22Rv1 (cell line): ENCODE measurements around the gene PGM1.
"Not testable (repeated sequence)": the region's sequence is repeated elsewhere in the genome, so short reads cannot be mapped to it uniquely, and the experiment has no call there.

Source experiments
- H3K27ac ChIP-seq: fragments of 450-650 bp; 2 replicates; pipeline ENCODE4 v1.5.1; 2017
- CTCF ChIP-seq: fragments of 450-650 bp; IDR thresholded peaks from 2 replicates; pipeline ENCODE4 v1.5.1; 2017; ENCODE audit warnings: mild to moderate bottlenecking
- ZFX ChIP-seq: fragments of 450-650 bp; IDR thresholded peaks from 2 replicates; pipeline ENCODE4 v1.6.1; 2017; ENCODE audit warnings: antibody characterized with exemption, borderline replicate concordance

Gene PGM1

DNA sequence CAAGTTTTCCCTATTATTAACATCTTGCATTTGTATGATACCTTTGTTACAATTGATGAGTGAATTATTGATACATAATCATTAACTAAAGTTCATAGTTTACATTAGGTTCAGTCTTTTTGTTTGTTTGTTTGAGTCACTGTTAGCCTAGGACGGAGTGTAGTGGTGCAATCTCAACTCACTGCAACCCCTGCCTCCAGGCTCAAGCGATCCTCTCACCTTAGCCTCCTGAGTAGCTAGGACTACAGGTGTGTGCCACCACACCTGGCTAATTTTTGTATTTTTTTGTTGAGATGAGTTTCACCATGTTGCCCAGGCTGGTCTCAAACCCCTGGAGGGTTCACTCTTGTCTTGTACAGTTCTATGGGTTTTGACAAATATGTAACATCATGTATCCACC is 33.9 kb upstream of the PGM1 start:
- no peak overlapping the region for H3K27ac ChIP-seq
- TF ChIP-seq CTCF (no peak), ZFX (no peak)

DNA sequence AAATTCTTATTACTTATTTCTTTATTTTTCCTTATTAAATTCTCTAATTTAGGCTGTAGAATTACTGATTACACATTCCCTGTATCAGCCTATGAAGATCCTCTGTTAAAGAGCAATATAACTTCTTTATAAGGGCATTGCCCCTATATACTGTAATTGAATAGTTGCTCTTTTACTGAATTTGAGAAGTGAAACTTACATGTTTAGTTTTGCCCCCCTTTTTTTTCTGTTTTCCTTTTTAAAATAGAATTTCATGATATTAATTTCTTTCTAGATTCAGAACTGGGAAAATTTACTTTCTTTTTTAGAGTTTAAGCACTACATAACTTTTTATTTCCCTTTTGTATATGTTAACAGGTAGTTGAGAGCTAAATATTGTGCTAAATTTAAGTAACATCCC is 29.5 kb upstream of the PGM1 start:
- no peak overlapping the region for H3K27ac ChIP-seq
- TF ChIP-seq ZFX (no peak), CTCF (no peak)

DNA sequence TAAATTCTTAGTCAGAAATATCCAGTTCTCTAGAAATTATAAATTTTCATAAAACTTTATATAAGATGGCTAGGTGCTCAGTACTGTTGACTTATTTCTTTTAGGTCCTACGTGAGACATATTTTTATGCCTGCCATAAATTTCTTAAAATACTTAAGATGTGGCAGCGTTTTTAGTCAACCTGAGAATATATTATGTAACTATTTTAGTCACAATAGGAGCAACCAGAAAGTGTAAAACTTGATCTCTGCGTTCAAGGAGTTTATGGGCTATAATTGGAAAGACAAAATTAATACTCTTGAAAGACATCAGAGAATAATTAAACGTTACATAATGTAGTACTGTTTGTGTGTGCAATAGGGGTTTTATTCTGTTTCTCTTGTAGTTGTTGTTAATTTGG is 24.1 kb upstream of the PGM1 start:
- no peak for TF ChIP-seq CTCF
- TF ChIP-seq ZFX: no peak
- H3K27ac ChIP-seq: no peak overlapping the region

DNA sequence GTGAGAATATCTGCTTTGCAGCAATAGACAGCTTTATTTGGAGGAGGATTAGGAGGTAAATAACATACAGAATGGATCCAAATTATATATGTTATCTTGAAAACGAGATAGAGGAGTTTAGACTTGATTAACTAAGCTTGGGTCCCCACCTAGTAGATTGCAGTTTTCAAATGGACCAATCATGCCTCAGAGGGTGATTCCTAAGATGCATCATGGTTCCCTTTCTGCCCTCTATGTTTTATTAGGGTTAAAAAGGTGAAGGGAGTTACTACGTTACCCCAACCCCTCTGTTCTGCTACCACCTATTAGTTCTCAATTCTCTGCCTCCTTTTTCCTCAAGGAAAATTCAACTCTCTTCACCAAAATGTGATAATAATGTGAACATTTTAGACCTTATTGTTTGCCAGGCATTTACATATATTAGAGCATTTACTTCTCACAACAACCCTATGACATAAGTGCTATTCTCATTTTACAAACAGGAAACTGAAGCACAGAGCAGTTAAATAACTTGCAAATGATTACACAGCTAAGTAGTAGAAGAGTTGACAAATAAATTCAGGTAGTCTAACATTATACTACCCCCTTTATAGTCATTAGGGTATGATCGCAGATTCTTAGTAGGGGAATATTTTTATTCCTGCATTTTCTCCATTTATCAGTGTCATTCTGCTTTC is 23.4 kb upstream of the PGM1 start:
- no peak overlapping the region for H3K27ac ChIP-seq
- TF ChIP-seq ZFX: no peak
- TF ChIP-seq CTCF: no peak

DNA sequence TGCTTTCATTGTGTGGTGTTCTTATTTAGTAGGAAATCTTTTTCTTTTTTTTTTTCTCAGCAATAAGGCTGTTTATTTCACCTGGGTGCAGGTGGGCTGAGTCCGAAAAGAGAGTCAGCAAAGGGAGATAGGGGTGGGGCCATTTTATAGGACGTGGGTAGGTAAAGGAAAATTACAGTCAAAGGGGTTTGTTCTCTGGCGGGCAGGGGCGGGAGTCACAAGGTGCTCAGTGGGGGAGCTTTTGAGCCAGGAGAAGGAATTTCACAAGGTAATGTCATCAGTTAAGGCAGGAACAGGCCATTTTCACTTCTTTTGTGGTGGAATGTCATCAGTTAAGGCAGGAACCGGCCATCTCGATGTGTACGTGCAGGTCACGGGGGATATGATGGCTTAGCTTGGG is 20.5 kb upstream of the PGM1 start:
- H3K27ac ChIP-seq: not testable (repeated sequence)

GRCh38 chr1:63574203-63574796 is 18.9 kb upstream of the PGM1 start:
- not testable (repeated sequence) for H3K27ac ChIP-seq

DNA sequence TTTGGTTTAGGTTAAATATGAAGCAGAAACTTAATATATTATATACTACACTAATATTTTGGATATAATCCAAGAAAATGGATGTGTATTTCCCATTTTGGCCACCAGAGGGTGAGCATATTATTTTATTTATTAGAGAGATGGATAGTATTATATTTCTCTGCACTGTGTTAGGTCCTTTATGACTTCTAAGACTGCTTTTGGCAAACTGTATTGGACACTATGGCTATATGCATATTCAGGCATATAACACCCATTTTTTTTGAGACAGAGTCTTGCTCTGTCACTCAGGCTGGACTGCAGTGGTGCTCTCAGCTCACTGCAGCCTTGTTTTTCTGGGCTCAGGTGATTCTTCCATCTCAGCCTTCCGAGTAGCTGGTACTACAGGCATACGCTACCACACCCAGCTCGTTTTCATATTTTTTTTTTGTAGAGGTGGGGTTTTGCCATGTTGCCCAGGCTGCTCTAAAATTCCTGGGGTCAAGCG is 17.8 kb upstream of the PGM1 start:
- no peak overlapping the region for H3K27ac ChIP-seq
- peak; percentile 85 for TF ChIP-seq CTCF
- no peak for TF ChIP-seq ZFX

- H3K27ac ChIP-seq: not testable (repeated sequence)
Measured at GRCh38 chr1:63586326-63586725, 6.9 kb upstream of the PGM1 start.

DNA sequence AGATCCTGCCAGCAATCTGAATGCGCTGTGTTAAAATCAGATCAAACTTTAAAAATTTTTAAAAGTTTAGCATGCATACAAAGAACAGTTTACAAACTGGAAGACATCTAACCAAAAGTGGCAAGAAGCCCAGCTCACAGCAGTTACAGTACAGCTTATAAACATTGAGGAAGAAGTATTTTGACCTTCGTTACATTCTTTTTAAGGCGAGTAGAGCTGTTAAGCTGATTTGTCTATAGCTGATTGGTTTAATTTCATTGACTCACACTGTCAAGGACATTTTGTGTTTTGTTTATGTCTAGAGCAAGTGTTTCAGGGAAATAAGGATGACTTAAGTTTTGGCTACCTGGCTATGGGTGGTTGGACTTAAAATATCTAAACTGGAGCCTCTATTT is 3.0 kb upstream of the PGM1 start:
- no peak overlapping the region for H3K27ac ChIP-seq
- TF ChIP-seq CTCF: no peak
- TF ChIP-seq ZFX: no peak
